ENCODE results near the gene RPL3. TPM values are rescaled to one million over a fixed set of nuclear protein-coding genes. Genes with fewer than 3 reads are reported as not detected.
A peak's percentile ranks its signal among the peaks of the same experiment; 100 is the strongest.

Gene RPL3
- total RNA-seq, 8 experiments from 2014 or later, result 1,236 to 3,241 (median 1,964) TPM

- peak; percentile 21 to 59 (median 31) for ATAC-seq (replicated peaks in 6 of 8)
- in situ Hi-C loops (cut with MboI; ENCODE audit: low pct_unique_long_range_greater_than_20kb in 2 of 9, low sequenced_read_pairs in 9 of 9, unreplicated experiment in 9 of 9), result loop anchor here in 5 of 9 experiments (10.0 to 25.0 kb wide), 3 partner anchors 112 to 138 kb away; partner anchors contain the start of gene CBX7 (in 2 of the 5)
- Histone ChIP-seq H3K27ac (no peak overlapping the region), H3K4me3 (no peak overlapping the region), H3K4me1 (replicated peaks in 1 of 2) (peaks cover 0 to 8% of the 10 kb centered on the region in 2 donors)
- WGBS, 10 experiments, result 4 to 55% (median 24%) methylated on average over 1 to 5 of the region's 19 CpGs; no CpG with 5 or more reads in 5 of the 10 experiments
Observed at GRCh38 chr22:39300186-39300830, 19.1 kb downstream of the RPL3 start.

GRCh38 chr22:39299829-39300178 lies 19.6 kb downstream of the RPL3 start:
- in situ Hi-C loops (cut with MboI; ENCODE audit: low pct_unique_long_range_greater_than_20kb in 2 of 9, low sequenced_read_pairs in 9 of 9, unreplicated experiment in 9 of 9), result loop anchor here in 5 of 9 experiments (10.0 to 25.0 kb wide), 3 partner anchors 112 to 138 kb away; partner anchors contain the start of gene CBX7 (in 2 of the 5)
- H3K4me3 ChIP-seq, result no peak overlapping the region
- H3K27ac ChIP-seq, result no peak overlapping the region
- 79 to 93% (median 84%) methylated on average over 1 to 4 of the region's 6 CpGs; no CpG with 5 or more reads in 6 of the 10 experiments for WGBS, 10 experiments
- peak in 2 of 8 experiments; percentile 42 to 56 for ATAC-seq (replicated peaks in 6 of 8)
- peaks cover 0 to 8% of the 10 kb centered on the region in 2 donors for H3K4me1 ChIP-seq (replicated peaks in 1 of 2)

- in situ Hi-C loops (cut with MboI; ENCODE audit: low pct_unique_long_range_greater_than_20kb in 2 of 9, low sequenced_read_pairs in 9 of 9, unreplicated experiment in 9 of 9), result no loop called here
- Histone ChIP-seq H3K4me1 (replicated peaks in 1 of 2) (peaks cover 0 to 8% of the 10 kb centered on the region in 2 donors), H3K27ac (no peak overlapping the region), H3K4me3 (no peak overlapping the region)
- peak in 1 of 8 experiments; percentile 13 for ATAC-seq (replicated peaks in 6 of 8)
- WGBS, 10 experiments, result 40 to 100% (median 94%) methylated on average over 1 to 3 of the region's 18 CpGs; no CpG with 5 or more reads in 4 of the 10 experiments
Observed at GRCh38 chr22:39298241-39298987, 21.0 kb downstream of the RPL3 start.

- in situ Hi-C loops (cut with MboI; ENCODE audit: low pct_unique_long_range_greater_than_20kb in 2 of 9, low sequenced_read_pairs in 9 of 9, unreplicated experiment in 9 of 9), result no loop called here
- H3K4me1 ChIP-seq (replicated peaks in 1 of 2), result peaks cover 4 to 11% of the 10 kb centered on the region in 2 donors
- 57 to 100% (median 75%) methylated on average over 1 to 10 of the region's 18 CpGs; no CpG with 5 or more reads in 3 of the 10 experiments for WGBS, 10 experiments
- no peak for ATAC-seq (replicated peaks in 6 of 8)
- H3K27ac ChIP-seq, result no peak overlapping the region
- H3K4me3 ChIP-seq, result no peak overlapping the region
Observed at GRCh38 chr22:39297490-39298240, 21.8 kb downstream of the RPL3 start.

- no peak overlapping the region for H3K4me3 ChIP-seq
- no peak overlapping the region for H3K27ac ChIP-seq
- no peak for ATAC-seq (replicated peaks in 6 of 8)
- in situ Hi-C loops (cut with MboI; ENCODE audit: low pct_unique_long_range_greater_than_20kb in 2 of 9, low sequenced_read_pairs in 9 of 9, unreplicated experiment in 9 of 9), result no loop called here
- WGBS, 10 experiments, result 65 to 75% methylated on average over 1 to 6 of the region's 19 CpGs; no CpG with 5 or more reads in 8 of the 10 experiments
- H3K4me1 ChIP-seq (replicated peaks in 1 of 2), result peaks cover 5 to 14% of the 10 kb centered on the region in 2 donors
Observed at GRCh38 chr22:39296981-39297489, 22.4 kb downstream of the RPL3 start.

- 40 to 100% (median 98%) methylated on average over 1 to 3 of the region's 6 CpGs; no CpG with 5 or more reads in 4 of the 10 experiments for WGBS, 10 experiments
- H3K4me1 ChIP-seq (replicated peaks in 1 of 2), result peaks cover 5 to 19% of the 10 kb centered on the region in 2 donors
- H3K4me3 ChIP-seq, result no peak overlapping the region
- H3K27ac ChIP-seq, result no peak overlapping the region
- ATAC-seq (replicated peaks in 6 of 8), result no peak
- in situ Hi-C loops (cut with MboI; ENCODE audit: low pct_unique_long_range_greater_than_20kb in 2 of 9, low sequenced_read_pairs in 9 of 9, unreplicated experiment in 9 of 9), result no loop called here
Observed at GRCh38 chr22:39296535-39296934, 22.9 kb downstream of the RPL3 start.

- 42 to 100% (median 93%) methylated on average over 1 to 5 of the region's 17 CpGs; no CpG with 5 or more reads in 3 of the 10 experiments for WGBS, 10 experiments
- H3K27ac ChIP-seq, result no peak overlapping the region
- H3K4me1 ChIP-seq (replicated peaks in 1 of 2), result peaks cover 5 to 23% of the 10 kb centered on the region in 2 donors
- in situ Hi-C loops (cut with MboI; ENCODE audit: low pct_unique_long_range_greater_than_20kb in 2 of 9, low sequenced_read_pairs in 9 of 9, unreplicated experiment in 9 of 9), result no loop called here
- H3K4me3 ChIP-seq, result no peak overlapping the region
- no peak for ATAC-seq (replicated peaks in 6 of 8)
Observed at GRCh38 chr22:39294571-39295468, 24.6 kb downstream of the RPL3 start.

GRCh38 chr22:39293766-39294368 lies 25.6 kb downstream of the RPL3 start:
- Histone ChIP-seq H3K4me3 (no peak overlapping the region), H3K4me1 (replicated peaks in 1 of 2) (peaks cover 5 to 23% of the 10 kb centered on the region in 2 donors), H3K27ac (no peak overlapping the region)
- WGBS, 10 experiments, result 78 to 100% (median 88%) methylated on average over 1 to 7 of the region's 15 CpGs; no CpG with 5 or more reads in 1 of the 10 experiments
- no peak for ATAC-seq (replicated peaks in 6 of 8)
- in situ Hi-C loops (cut with MboI; ENCODE audit: low pct_unique_long_range_greater_than_20kb in 2 of 9, low sequenced_read_pairs in 9 of 9, unreplicated experiment in 9 of 9), result no loop called here

- H3K4me1 ChIP-seq (replicated peaks in 1 of 2), result peaks cover 5 to 23% of the 10 kb centered on the region in 2 donors
- no peak overlapping the region for H3K4me3 ChIP-seq
- 0 to 40% (median 23%) methylated on average over 1 to 6 of the region's 12 CpGs; no CpG with 5 or more reads in 5 of the 10 experiments for WGBS, 10 experiments
- no peak overlapping the region for H3K27ac ChIP-seq
- in situ Hi-C loops (cut with MboI; ENCODE audit: low pct_unique_long_range_greater_than_20kb in 2 of 9, low sequenced_read_pairs in 9 of 9, unreplicated experiment in 9 of 9), result no loop called here
- peak; percentile 74 to 97 (median 86) for ATAC-seq (replicated peaks in 6 of 8)
Observed at GRCh38 chr22:39292561-39293074, 26.8 kb downstream of the RPL3 start.

- no peak overlapping the region for H3K4me3 ChIP-seq
- no CpG with 5 or more reads among the region's 19 CpGs for WGBS, 10 experiments
- in situ Hi-C loops (cut with MboI; ENCODE audit: low pct_unique_long_range_greater_than_20kb in 2 of 9, low sequenced_read_pairs in 9 of 9, unreplicated experiment in 9 of 9), result no loop called here
- no peak overlapping the region for H3K27ac ChIP-seq
- peaks cover 5 to 25% of the 10 kb centered on the region in 2 donors for H3K4me1 ChIP-seq (replicated peaks in 1 of 2)
- peak in 5 of 8 experiments; percentile 0 to 3 (median 2) for ATAC-seq (replicated peaks in 6 of 8)
Observed at GRCh38 chr22:39292031-39292462, 27.4 kb downstream of the RPL3 start.

- Histone ChIP-seq H3K4me3 (no peak overlapping the region), H3K4me1 (replicated peaks in 1 of 2) (peaks cover 5 to 26% of the 10 kb centered on the region in 2 donors), H3K27ac (peak overlapping the region in 1 of 2 donors; percentile 2)
- no peak for ATAC-seq (replicated peaks in 6 of 8)
- in situ Hi-C loops (cut with MboI; ENCODE audit: low pct_unique_long_range_greater_than_20kb in 2 of 9, low sequenced_read_pairs in 9 of 9, unreplicated experiment in 9 of 9), result no loop called here
- WGBS, 10 experiments, result no CpG with 5 or more reads among the region's 10 CpGs
Observed at GRCh38 chr22:39291523-39291922, 27.9 kb downstream of the RPL3 start.
